Measurements from ENCODE around the gene NDRG3. TPM values are rescaled to one million over a fixed set of nuclear protein-coding genes. Genes with fewer than 3 reads are reported as not detected.

Gene NDRG3
- total and polyA plus RNA-seq, 7 donors: 21.6 to 38.9 (median 28.8) TPM

GRCh38 chr20:36647196-36648121 is 98.4 kb downstream of the NDRG3 start:
- no peak overlapping the region for H3K4me3 ChIP-seq
- intact Hi-C loops (cut with DNase I): no loop called here
- TF ChIP-seq POLR2AphosphoS5 (IDR thresholded peaks at IDR 0.05) (no peak), CTCF (IDR thresholded peaks at IDR 0.05) (no peak), EP300 (IDR thresholded peaks at IDR 0.05) (no peak), POLR2A (IDR thresholded peaks at IDR 0.05) (no peak)
- H3K9me3 ChIP-seq: no peaks in the 10 kb centered on the region
- no peaks in the 10 kb centered on the region for H3K27me3 ChIP-seq
- no peak overlapping the region for H3K27ac ChIP-seq
- no peaks in the 10 kb centered on the region for H3K4me1 ChIP-seq
- WGBS, 2 donors: 46 to 76% methylated on average over 8 of the region's 8 CpGs
- no peak for DNase-seq
- H3K36me3 ChIP-seq: peaks cover 0 to 16% (median 9%) of the 10 kb centered on the region in 4 donors

- intact Hi-C loops (cut with DNase I): no loop called here
- H3K9me3 ChIP-seq: no peaks in the 10 kb centered on the region
- 93 to 94% methylated on average over 3 of the region's 3 CpGs for WGBS, 2 donors
- no peak overlapping the region for H3K27ac ChIP-seq
- H3K4me3 ChIP-seq: no peak overlapping the region
- no peak for DNase-seq
- no peaks in the 10 kb centered on the region for H3K4me1 ChIP-seq
- TF ChIP-seq POLR2A (IDR thresholded peaks at IDR 0.05) (no peak), POLR2AphosphoS5 (IDR thresholded peaks at IDR 0.05) (no peak), CTCF (IDR thresholded peaks at IDR 0.05) (no peak), EP300 (IDR thresholded peaks at IDR 0.05) (no peak)
- H3K27me3 ChIP-seq: no peaks in the 10 kb centered on the region
- H3K36me3 ChIP-seq: peaks cover 0 to 8% (median 6%) of the 10 kb centered on the region in 4 donors
Observed at GRCh38 chr20:36646678-36647077, 99.2 kb downstream of the NDRG3 start.

GRCh38 chr20:36645998-36646397 is 99.9 kb downstream of the NDRG3 start, which contains the start of gene SLA2:
TSS of gene SLA2 (minus strand) at chr20:36646196. CDS start at chr20:36641335, 4,861 bp downstream.
- Histone ChIP-seq H3K4me3 (no peak within 1 kb of the TSS), H3K9me3 (no peaks in the 10 kb centered on the region), H3K27ac (no peak within 1 kb of the TSS), H3K36me3 (peaks cover 0 to under 1% (median 0%) of the 10 kb centered on the region in 4 donors), H3K4me1 (no peaks in the 10 kb centered on the region), H3K27me3 (no peaks in the 10 kb centered on the region)
- intact Hi-C loops (cut with DNase I): no loop called here
- TF ChIP-seq POLR2A (IDR thresholded peaks at IDR 0.05) (no peak), CTCF (IDR thresholded peaks at IDR 0.05) (no peak), EP300 (IDR thresholded peaks at IDR 0.05) (no peak), POLR2AphosphoS5 (IDR thresholded peaks at IDR 0.05) (no peak)
- no peak for DNase-seq
- WGBS, 2 donors: 40 to 78% methylated on average over 9 of the region's 9 CpGs

GRCh38 chr20:36645353-36645752 is 100.5 kb downstream of the NDRG3 start:
- TF ChIP-seq CTCF (IDR thresholded peaks at IDR 0.05): no peak
- no peak for TF ChIP-seq EP300 (IDR thresholded peaks at IDR 0.05)
- no peak for TF ChIP-seq POLR2A (IDR thresholded peaks at IDR 0.05)
- TF ChIP-seq POLR2AphosphoS5 (IDR thresholded peaks at IDR 0.05): no peak
- no peak overlapping the region for H3K27ac ChIP-seq

More at GRCh38 chr20:36645353-36645752, 100.5 kb downstream of the NDRG3 start:
- WGBS, 2 donors: 86 to 88% methylated on average over 7 of the region's 7 CpGs
- Histone ChIP-seq H3K9me3 (no peaks in the 10 kb centered on the region), H3K27me3 (no peaks in the 10 kb centered on the region), H3K36me3 (no peaks in the 10 kb centered on the region), H3K4me1 (no peaks in the 10 kb centered on the region), H3K4me3 (no peak overlapping the region)
- no peak for DNase-seq
- intact Hi-C loops (cut with DNase I): no loop called here
